ENCODE measurements around the gene ZBED4. TPM values are rescaled to one million over a fixed set of nuclear protein-coding genes. Genes with fewer than 3 reads are reported as not detected.
A peak's percentile ranks its signal among the peaks of the same experiment; 100 is the strongest.

ZBED4 gene
- total RNA-seq, 1 experiment from 2014 or later, result 23.0 TPM

DNA sequence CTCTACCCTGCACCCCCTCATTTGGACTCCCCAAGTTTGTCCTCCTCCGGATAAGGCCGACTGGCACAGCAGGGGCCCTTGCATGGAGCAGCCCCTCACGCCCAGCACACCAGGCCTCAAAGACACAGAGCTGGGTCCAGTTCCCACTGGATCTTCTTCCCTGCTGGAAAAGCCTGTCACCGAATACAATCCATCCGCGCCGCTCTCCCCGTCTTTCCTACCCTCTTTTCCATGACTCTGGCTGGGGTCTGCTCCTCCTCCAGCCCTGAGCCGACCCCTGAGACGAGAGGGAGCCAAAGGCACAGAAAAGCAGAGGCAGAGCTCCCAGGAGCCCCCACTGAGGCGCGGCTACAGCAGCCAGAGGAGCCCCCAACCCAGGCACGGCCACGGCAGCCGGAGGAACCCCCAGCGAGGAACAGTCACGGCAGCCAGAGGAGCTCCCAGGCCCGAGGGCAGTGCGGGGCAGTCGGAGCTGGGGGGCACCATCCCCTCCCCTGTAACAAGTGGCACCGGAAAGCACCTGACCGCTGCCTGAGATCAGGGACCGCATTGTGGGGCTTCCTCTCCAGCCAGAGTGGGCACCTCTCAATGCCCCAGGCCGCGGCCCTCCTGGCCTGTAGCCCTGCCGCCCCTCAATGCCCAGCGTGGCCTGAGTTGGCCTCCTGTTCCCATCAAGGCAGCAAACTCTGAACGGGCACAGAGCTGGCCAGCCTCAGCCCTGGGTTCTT, 52.6 kb downstream of the ZBED4 start:
- H3T11ph ChIP-seq (ENCODE audit: low read length), result no peak overlapping the region
- no peak overlapping the region for H4K8ac ChIP-seq (replicated peaks; ENCODE audit: insufficient read length, low read depth, low read length)
- H3K14ac ChIP-seq (ENCODE audit: insufficient read depth, low read length), result no peak overlapping the region
- Mint-ChIP-seq H3K4me3 (no peak overlapping the region), H3K9me3 (peaks cover 3 to 11% of the 10 kb centered on the region in 2 experiments; a peak in 4 of 5 replicates), H3K27ac (peak overlapping the region in 2 of 3 experiments; percentile 18 to 77; a peak in 1 of 7 replicates), H3K4me1 (peaks cover 0 to 6% of the 10 kb centered on the region in 2 experiments; a peak in 1 of 4 replicates), H3K36me3 (ENCODE audit: insufficient read depth in 1 of 3, low read depth in 3 of 3) (peaks cover 23 to 57% (median 56%) of the 10 kb centered on the region in 3 experiments), H3K27me3 (ENCODE audit: low read depth) (no peaks in the 10 kb centered on the region)
- no peaks in the 10 kb centered on the region for H3K27me3 ChIP-seq (ENCODE audit: insufficient read depth, low read length)
- H2BK12ac ChIP-seq (ENCODE audit: insufficient read length, low read depth, low read length), result no peak overlapping the region
- no peak overlapping the region for H4K5ac ChIP-seq (ENCODE audit: insufficient read length, low read depth, low read length)
- no peak overlapping the region for H3K18ac ChIP-seq (ENCODE audit: insufficient read length, low read depth, low read length)
- H3K23me2 ChIP-seq (ENCODE audit: insufficient read length, low read depth, low read length, poor library complexity, severe bottlenecking), result no peaks in the 10 kb centered on the region
- H4K91ac ChIP-seq (ENCODE audit: insufficient read length, low read depth, low read length), result no peak overlapping the region
- H4K20me1 ChIP-seq (ENCODE audit: control insufficient read depth, insufficient read depth, insufficient read length), result peaks cover 5% of the 10 kb centered on the region
- TF ChIP-seq, protein P1, sequence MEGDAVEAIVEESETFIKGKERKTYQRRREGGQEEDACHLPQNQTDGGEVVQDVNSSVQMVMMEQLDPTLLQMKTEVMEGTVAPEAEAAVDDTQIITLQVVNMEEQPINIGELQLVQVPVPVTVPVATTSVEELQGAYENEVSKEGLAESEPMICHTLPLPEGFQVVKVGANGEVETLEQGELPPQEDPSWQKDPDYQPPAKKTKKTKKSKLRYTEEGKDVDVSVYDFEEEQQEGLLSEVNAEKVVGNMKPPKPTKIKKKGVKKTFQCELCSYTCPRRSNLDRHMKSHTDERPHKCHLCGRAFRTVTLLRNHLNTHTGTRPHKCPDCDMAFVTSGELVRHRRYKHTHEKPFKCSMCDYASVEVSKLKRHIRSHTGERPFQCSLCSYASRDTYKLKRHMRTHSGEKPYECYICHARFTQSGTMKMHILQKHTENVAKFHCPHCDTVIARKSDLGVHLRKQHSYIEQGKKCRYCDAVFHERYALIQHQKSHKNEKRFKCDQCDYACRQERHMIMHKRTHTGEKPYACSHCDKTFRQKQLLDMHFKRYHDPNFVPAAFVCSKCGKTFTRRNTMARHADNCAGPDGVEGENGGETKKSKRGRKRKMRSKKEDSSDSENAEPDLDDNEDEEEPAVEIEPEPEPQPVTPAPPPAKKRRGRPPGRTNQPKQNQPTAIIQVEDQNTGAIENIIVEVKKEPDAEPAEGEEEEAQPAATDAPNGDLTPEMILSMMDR (conservative IDR thresholded peaks at IDR 0.05), result no peak
- H3K79me1 ChIP-seq (ENCODE audit: insufficient read depth, low read depth, low read length, poor library complexity, severe bottlenecking), result no peaks in the 10 kb centered on the region
- no peak overlapping the region for H3K4ac ChIP-seq (ENCODE audit: low read depth, low read length)
- H3K23ac ChIP-seq (ENCODE audit: insufficient read length, low read depth, low read length), result no peak overlapping the region
- H3K4me2 ChIP-seq (ENCODE audit: insufficient read depth, insufficient read length, low read length), result no peak overlapping the region
- no peak overlapping the region for H3K56ac ChIP-seq (ENCODE audit: insufficient read length, low read depth, low read length)
- no peak overlapping the region for H2BK20ac ChIP-seq (ENCODE audit: low read depth, low read length, poor library complexity, severe bottlenecking)
- no CpG with 5 or more reads among the region's 28 CpGs for WGBS (ENCODE audit: extremely low coverage, insufficient read length, low lambda C conversion rate)
- H2AFZ ChIP-seq (ENCODE audit: low read length), result no peak overlapping the region
- H3K79me2 ChIP-seq (ENCODE audit: insufficient read depth, low read length), result no peaks in the 10 kb centered on the region
- no peak for DNase-seq
- no peaks in the 10 kb centered on the region for H3K4me1 ChIP-seq (ENCODE audit: insufficient read depth, low read length)
- H3K9me3 ChIP-seq (ENCODE audit: control insufficient read depth, low read depth, low read length), result no peaks in the 10 kb centered on the region
- no peak overlapping the region for H2BK15ac ChIP-seq (ENCODE audit: low read depth, low read length)
- no peak overlapping the region for H2AK5ac ChIP-seq (ENCODE audit: insufficient read length, low read length)
- H3K27ac ChIP-seq (ENCODE audit: insufficient read length, low read depth, low read length), result no peak overlapping the region
- H3K9ac ChIP-seq (ENCODE audit: extremely low read depth, insufficient read length, low read length), result no peak overlapping the region
- H2BK120ac ChIP-seq (ENCODE audit: low read depth, low read length, poor library complexity, severe bottlenecking), result no peak overlapping the region
- H2BK5ac ChIP-seq (ENCODE audit: insufficient read length, low read length), result no peak overlapping the region

Measured in H9 (cell line).